ACC112 (cell line): Measurements from ENCODE around the gene FRAS1.

Source experiments
- H2AFZ ChIP-seq: fragments of 200-600 bp; sonication (generic); one replicate; pipeline ENCODE4 v1.6.0; 2017; ENCODE audit warnings: antibody characterized with exemption, low read length; ENCODE audit not compliant: unreplicated experiment
- H3K27ac ChIP-seq: fragments of 200-600 bp; sonication (generic); 2 replicates; pipeline ENCODE4 v1.5.1; 2014; ENCODE audit warnings: low read depth, mild to moderate bottlenecking, antibody characterized with exemption, low read length, moderate library complexity
- H3K27me3 ChIP-seq: fragments of 200-600 bp; sonication (generic); 2 replicates; pipeline ENCODE4 v1.6.1; 2014; ENCODE audit warnings: mild to moderate bottlenecking, antibody characterized with exemption, low read length, moderate library complexity, mixed read lengths; ENCODE audit not compliant: insufficient read depth
- H3K36me3 ChIP-seq: fragments of 200-600 bp; sonication (generic); 2 replicates; pipeline ENCODE4 v1.6.1; 2016; ENCODE audit warnings: mild to moderate bottlenecking, antibody characterized with exemption, low read length, moderate library complexity, mixed read lengths; ENCODE audit not compliant: insufficient read depth
- H3K4me1 ChIP-seq: fragments of 200-600 bp; sonication (generic); one replicate; pipeline ENCODE4 v1.6.1; 2016; ENCODE audit warnings: low read length, mixed read lengths; ENCODE audit not compliant: insufficient read depth, unreplicated experiment, control insufficient read depth
- H3K4me3 ChIP-seq: fragments of 200-600 bp; sonication (generic); 2 replicates; pipeline ENCODE4 v1.5.1; 2014; ENCODE audit warnings: mild to moderate bottlenecking, low read depth, low read length
- H3K79me2 ChIP-seq: fragments of 200-600 bp; sonication (generic); one replicate; pipeline ENCODE4 v1.6.0; 2016; ENCODE audit warnings: low read length; ENCODE audit not compliant: control insufficient read depth, unreplicated experiment, insufficient read depth

FRAS1 gene

DNA sequence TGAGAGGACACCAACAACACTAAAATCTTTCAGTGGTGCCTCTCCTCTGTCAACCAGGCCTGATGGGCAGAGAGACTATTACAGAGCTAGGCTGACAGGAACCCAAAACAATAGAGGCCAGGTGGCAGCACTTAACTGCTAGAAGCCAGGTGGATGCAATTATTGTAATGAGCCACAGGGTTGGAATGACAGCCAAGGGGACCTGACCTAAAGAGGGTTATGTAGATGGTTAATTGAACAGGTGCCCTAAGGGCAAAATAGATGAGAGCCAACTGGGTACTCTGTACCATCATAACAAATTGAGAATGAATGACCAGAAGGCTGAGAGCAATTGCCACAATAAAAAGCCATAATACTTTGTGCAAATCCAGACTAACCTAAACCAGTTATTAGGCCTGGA is 24.7 kb upstream of the FRAS1 start:
- Histone ChIP-seq H3K36me3 (no peaks in the 10 kb centered on the region), H3K27me3 (peaks cover 8% of the 10 kb centered on the region), H3K27ac (no peak overlapping the region)

DNA sequence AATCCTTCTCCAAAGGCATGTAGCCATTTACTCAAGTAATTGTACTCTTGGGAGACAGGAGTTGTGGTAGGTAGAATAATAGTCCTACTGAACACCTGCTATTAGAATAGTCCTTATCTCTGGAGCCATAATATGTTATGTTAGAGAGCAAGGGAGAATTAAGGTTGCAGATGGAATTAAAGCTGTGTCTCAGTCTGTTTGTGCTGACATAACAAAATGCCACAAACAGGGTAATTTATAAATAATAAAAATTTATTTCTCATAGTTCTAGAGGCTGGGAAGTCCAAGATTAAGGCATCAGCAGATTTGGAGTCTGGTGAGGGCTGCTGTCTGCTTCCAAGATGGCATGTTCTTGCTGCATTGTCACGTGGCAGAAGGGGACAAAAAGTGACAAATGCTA is 24.2 kb upstream of the FRAS1 start:
- no peak overlapping the region for H3K4me3 ChIP-seq
- H3K27me3 ChIP-seq, result peaks cover 8% of the 10 kb centered on the region
- H3K36me3 ChIP-seq, result no peaks in the 10 kb centered on the region
- H3K4me1 ChIP-seq, result no peaks in the 10 kb centered on the region
- no peaks in the 10 kb centered on the region for H3K79me2 ChIP-seq
- H3K27ac ChIP-seq, result no peak overlapping the region
- H2AFZ ChIP-seq, result no peak overlapping the region

More for the DNA sequence above, 24.7 kb upstream of the FRAS1 start:
- H3K4me1 ChIP-seq, result no peaks in the 10 kb centered on the region
- H3K79me2 ChIP-seq, result no peaks in the 10 kb centered on the region
- no peak overlapping the region for H3K4me3 ChIP-seq
- no peak overlapping the region for H2AFZ ChIP-seq

DNA sequence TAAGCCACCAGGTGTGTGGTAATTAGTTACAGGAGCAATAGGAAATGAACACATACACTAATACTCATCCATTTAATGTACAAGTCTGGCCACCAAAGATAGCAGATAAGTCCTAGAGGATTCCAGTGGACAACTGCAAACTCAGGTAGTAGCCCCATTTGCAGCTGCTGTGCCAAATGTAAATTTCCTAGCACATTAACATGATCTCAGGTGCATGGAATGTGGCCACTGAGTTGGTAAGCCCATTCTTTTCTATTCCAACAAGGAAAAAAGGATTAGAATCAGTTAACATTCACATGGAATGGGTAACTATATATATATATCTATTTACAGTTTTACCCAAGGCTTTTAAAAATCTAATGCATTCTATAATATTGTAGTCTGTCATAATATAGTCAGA is 23.3 kb upstream of the FRAS1 start:
- no peaks in the 10 kb centered on the region for H3K36me3 ChIP-seq
- H3K27me3 ChIP-seq, result peaks cover 8% of the 10 kb centered on the region
- H3K79me2 ChIP-seq, result no peaks in the 10 kb centered on the region
- no peak overlapping the region for H3K4me3 ChIP-seq
- H2AFZ ChIP-seq, result no peak overlapping the region
- H3K27ac ChIP-seq, result no peak overlapping the region
- no peaks in the 10 kb centered on the region for H3K4me1 ChIP-seq

DNA sequence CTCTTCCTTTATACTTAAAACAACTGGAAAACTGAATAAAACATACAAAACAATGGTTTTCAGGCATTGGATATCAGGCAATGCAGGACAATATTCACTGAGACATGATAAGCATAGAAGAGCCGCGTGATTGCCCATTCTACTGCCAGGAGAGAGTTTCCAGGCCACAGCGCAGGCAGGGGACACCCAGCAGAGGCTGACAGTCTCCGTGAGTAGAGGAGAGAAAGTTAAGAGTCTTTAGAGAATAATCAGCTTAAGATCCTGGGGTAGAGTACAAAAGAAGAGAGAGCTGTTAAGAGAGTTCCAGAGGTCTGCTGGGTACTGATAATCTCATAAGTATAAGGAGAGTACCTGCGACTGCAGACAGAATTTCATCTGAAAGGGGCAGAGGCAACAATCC is 18.4 kb upstream of the FRAS1 start:
- Histone ChIP-seq H3K27ac (no peak overlapping the region), H3K4me1 (no peaks in the 10 kb centered on the region), H3K36me3 (no peaks in the 10 kb centered on the region), H2AFZ (no peak overlapping the region), H3K4me3 (no peak overlapping the region), H3K27me3 (peaks cover 4% of the 10 kb centered on the region; the same call in 1 of the 2 replicates), H3K79me2 (no peaks in the 10 kb centered on the region)

DNA sequence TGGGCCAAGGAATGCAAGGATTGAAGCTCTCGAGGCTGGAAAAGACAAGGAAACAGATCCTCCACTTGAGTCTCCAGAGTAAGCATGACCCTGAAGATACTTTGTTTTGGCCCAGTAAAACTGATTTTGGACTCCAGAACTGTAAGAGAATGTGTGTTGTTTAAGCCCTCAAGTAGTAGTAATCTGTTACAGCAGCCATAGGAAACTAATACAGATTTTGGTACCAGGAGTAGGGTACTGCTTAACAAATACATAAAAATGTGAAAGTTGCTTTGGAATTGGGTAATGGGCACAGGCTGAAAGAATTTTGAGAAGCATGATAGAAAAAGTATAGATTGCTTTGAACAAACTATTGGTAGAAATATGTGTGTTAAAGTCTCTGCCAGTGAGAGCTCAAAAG is 17.4 kb upstream of the FRAS1 start:
- Histone ChIP-seq H3K36me3 (no peaks in the 10 kb centered on the region), H3K4me1 (no peaks in the 10 kb centered on the region), H3K79me2 (no peaks in the 10 kb centered on the region), H3K27ac (no peak overlapping the region), H3K4me3 (no peak overlapping the region), H2AFZ (no peak overlapping the region), H3K27me3 (no peaks in the 10 kb centered on the region)

DNA sequence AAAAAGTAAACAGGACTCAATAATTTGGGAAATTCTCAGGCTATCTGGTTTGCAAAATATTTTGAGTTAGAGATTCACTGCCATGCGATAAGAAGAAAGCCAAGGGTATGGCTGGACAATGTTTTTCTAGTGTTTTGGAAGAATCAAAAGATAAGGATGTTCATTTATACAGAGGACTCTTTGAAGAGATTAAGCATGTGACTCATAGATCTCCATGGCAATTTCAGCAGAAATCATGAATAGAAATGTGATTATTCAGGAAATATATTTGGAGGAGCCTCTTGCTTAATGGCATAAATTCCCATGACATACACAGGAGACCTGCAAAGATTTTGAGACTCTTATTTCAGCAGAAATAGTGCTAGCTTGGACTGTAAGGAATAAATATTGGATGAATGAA is 16.7 kb upstream of the FRAS1 start:
- H3K27ac ChIP-seq, result no peak overlapping the region
- no peak overlapping the region for H2AFZ ChIP-seq
- H3K79me2 ChIP-seq, result no peaks in the 10 kb centered on the region
- H3K27me3 ChIP-seq, result no peaks in the 10 kb centered on the region
- no peaks in the 10 kb centered on the region for H3K4me1 ChIP-seq
- H3K36me3 ChIP-seq, result no peaks in the 10 kb centered on the region
- no peak overlapping the region for H3K4me3 ChIP-seq

DNA sequence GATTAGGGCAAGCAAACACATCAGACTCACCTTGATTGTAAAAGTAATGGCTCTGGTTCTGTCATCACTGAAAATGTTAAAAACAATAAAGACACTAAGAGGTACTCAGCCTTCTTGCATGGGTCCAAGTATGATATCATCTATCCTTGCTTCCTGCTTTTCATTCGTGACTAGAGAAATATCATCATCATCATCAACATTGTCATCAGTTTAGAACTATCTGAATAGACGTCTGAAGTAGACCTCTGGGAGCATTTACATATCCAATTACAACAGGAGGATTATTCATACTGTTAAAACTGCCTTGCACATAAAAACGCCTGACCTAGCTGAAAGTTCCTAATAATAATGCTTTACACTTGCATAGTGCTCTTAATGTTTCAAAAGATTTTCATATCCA is 9.8 kb upstream of the FRAS1 start:
- peaks cover 3% of the 10 kb centered on the region; the same call in 1 of the 2 replicates for H3K27me3 ChIP-seq
- H3K36me3 ChIP-seq, result no peaks in the 10 kb centered on the region
- no peak overlapping the region for H2AFZ ChIP-seq
- no peak overlapping the region for H3K27ac ChIP-seq
- no peaks in the 10 kb centered on the region for H3K4me1 ChIP-seq
- H3K4me3 ChIP-seq, result no peak overlapping the region
- no peaks in the 10 kb centered on the region for H3K79me2 ChIP-seq

DNA sequence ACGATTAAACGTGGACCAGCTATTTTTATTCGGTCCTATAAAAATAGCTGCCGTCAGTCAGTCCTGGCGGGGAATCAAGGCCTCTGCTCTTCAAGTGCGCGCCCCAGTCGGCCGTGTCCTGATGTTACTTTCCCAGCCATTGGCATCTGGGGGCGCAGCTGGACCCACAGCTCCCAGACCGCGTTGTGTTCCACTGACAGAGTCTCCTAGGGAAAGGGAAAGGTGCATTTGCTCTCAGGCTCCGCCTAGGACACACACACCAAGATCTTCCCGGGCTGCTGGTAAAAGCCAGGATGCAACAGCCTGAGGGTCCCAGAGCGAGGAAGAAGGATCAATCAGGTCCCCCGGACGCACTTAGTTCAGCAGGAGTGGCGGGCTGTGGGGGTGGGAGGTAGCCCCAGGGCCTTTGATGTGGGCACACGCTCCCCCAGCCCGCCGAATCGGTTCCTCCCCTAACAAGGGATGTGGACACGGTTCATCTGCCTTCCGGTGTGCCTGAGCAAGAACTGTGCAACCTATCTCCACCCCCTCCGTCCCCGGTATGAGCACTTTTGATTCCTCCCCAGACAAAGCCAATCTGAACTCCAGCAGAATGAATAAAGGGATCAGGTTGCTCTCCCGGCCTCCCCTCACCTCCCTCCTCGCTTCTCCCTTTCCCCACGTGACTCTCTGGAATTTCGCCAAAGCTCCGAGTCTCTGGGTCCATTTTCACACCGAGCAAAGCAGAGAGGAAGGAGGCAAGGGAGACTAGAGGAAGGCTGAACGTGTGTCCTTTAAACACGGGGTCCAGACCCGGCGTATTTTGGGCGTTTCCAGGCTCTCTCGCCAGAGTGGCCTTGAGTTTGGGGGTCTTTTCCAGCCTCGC is 626 bp upstream of the FRAS1 start:
- Histone ChIP-seq H3K27me3 (peaks cover 14% of the 10 kb centered on the region), H3K4me3 (peak overlapping the region; percentile 82), H3K36me3 (no peaks in the 10 kb centered on the region), H2AFZ (peak overlapping the region; percentile 87), H3K4me1 (no peaks in the 10 kb centered on the region), H3K27ac (no peak overlapping the region), H3K79me2 (no peaks in the 10 kb centered on the region)

DNA sequence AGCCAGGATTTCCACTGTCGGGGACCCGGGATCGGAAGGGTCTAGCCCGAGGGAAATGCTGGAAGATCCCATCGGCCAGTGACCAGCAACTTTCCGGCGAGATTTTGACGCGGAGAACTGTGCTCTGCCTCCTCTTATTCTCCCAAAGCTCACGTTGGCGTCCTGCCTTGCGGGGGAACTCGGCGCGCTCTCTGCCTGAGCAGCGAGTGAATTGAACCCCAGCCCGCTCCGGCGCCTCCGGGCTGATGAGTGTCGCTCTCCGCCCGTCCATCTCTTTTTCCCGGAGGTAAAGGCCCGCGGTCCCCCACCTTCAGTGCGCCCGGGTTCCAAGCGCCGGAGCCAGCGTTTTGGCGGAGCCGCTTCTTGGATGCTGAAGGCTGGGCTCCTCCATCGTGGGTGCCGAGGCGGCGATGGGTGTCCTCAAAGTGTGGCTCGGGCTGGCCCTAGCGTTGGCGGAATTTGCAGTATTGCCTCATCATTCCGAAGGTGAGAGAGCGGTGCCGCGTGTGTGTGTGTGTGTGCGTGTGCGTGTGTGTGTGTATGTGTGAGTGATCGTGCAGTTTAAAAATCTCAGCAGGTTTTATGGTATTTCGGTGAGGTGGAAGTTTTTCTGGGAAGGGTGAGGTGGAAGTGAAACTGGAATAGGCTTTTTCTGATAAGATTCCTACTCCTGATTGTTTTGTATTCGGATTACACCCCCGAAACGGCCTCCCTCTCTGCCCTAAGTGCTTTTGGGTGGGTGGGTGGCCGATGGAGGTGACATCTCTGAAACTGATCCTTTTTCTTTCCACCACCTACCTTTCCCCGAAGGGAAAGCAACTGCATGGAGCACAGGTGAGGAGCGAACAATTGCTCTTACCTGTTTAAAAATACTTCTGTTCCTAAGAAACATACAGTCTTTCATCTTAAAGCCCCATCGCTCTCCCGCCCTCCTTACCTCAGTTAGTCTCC is 752 bp downstream of the FRAS1 start:
- peaks cover 22% of the 10 kb centered on the region for H3K27me3 ChIP-seq
- H3K36me3 ChIP-seq, result no peaks in the 10 kb centered on the region
- no peaks in the 10 kb centered on the region for H3K4me1 ChIP-seq
- no peaks in the 10 kb centered on the region for H3K79me2 ChIP-seq
- H3K4me3 ChIP-seq, result peak overlapping the region; percentile 82
- H3K27ac ChIP-seq, result no peak overlapping the region
- peak overlapping the region; percentile 87 for H2AFZ ChIP-seq

DNA sequence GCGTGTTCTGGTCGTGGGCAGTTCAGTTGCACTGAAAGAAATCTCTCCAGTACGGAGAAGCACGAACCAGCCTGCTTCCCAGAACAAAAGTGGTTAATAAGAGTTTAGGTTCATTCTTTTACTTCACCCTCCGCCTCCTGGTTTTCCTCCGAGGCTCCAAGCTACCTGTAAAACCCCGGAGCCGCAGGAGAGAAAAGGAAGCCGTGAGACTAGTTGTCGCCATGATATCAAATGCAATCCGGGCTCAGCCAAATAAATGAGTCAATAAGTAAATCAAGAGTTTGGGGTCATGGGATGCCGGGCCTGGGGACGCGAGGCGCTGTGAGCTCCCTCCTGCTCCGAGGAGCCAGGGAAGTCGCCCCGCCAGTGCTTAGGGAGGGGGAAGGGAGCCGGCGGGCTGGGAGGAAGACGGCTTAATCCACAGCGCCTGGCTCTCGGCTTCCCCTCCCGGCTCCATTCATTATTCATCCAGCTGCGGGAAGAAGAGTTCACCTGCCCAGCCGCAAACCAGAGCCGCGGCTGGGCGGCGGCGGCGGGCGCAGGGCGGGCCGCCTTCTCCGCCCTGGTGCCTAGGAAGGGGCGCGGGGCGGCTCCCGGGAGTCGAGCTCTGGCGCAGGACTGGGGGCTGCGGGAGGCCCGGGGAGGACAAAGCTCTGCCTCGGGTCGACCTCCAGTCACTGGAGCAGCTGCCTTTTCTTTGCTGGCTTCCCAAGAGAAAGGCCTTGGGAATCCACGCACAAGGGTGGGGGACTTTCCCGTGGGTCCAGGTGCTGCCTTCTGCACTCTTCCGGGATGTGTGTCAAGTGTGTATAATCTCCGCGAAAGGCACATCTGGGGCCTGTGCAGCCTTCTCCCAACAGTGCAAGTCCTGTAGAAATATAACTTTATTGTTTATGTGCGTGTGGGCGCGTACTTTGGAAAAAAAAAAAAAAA is 1.7 kb downstream of the FRAS1 start:
- H3K4me1 ChIP-seq, result no peaks in the 10 kb centered on the region
- H3K36me3 ChIP-seq, result no peaks in the 10 kb centered on the region
- H3K27me3 ChIP-seq, result peaks cover 26% of the 10 kb centered on the region
- H2AFZ ChIP-seq, result peak overlapping the region; percentile 87
- no peaks in the 10 kb centered on the region for H3K79me2 ChIP-seq
- no peak overlapping the region for H3K27ac ChIP-seq
- H3K4me3 ChIP-seq, result peak overlapping the region; percentile 82
